LHCN-M2 (cell line): ENCODE measurements around the gene FKBP11. TPM values are rescaled to one million over a fixed set of nuclear protein-coding genes. Genes with fewer than 3 reads are reported as not detected.

ENCODE experiments used
- total RNA-seq: library from RNA; depleted of rRNA; stranded (reverse); fragments of >200 nt; gene quantifications from 2 replicates; pipeline ENCODE4 v1.2.3, GENCODE V29; 2014; rRNA removed

FKBP11 gene
- total RNA-seq, 1 experiment from 2014 or later = 17.3 TPM

Other genes with a start within 250 kb of the FKBP11 start
- 36.9 and 44.9 TPM in 2 replicates for gene KANSL2, start 243.3 kb downstream of the FKBP11 start, total RNA-seq
- gene CCNT1, start 208.8 kb downstream of the FKBP11 start, total RNA-seq = 25.2 and 40.9 TPM in 2 replicates
- gene ADCY6, start 136.4 kb downstream of the FKBP11 start, total RNA-seq = 24.7 and 25.6 TPM in 2 replicates
- 29.4 and 30.0 TPM in 2 replicates for gene CACNB3, start 107.0 kb downstream of the FKBP11 start, total RNA-seq
- gene DDX23, start 73.3 kb downstream of the FKBP11 start, total RNA-seq = 91.0 and 98.6 TPM in 2 replicates
- gene RND1, start 59.6 kb downstream of the FKBP11 start, total RNA-seq = not detected in 2 replicates
- 75.0 and 88.8 TPM in 2 replicates for gene ARF3, start 32.0 kb upstream of the FKBP11 start, total RNA-seq
- gene WNT10B, start 46.2 kb upstream of the FKBP11 start, total RNA-seq = 1.5 TPM in 1 of 2 replicates, not detected in the other
- gene WNT1, start 52.8 kb upstream of the FKBP11 start, total RNA-seq = not detected in 2 replicates
- 0.06 and 0.52 TPM in 2 replicates for gene DDN, start 73.9 kb upstream of the FKBP11 start, total RNA-seq
- gene PRKAG1, start 93.3 kb upstream of the FKBP11 start, total RNA-seq = 68.0 and 77.4 TPM in 2 replicates
- gene KMT2D, start 135.3 kb upstream of the FKBP11 start, total RNA-seq = 22.6 and 26.9 TPM in 2 replicates
- gene RHEBL1, start 144.5 kb upstream of the FKBP11 start, total RNA-seq = 0.90 and 2.9 TPM in 2 replicates
- gene DHH, start 169.3 kb upstream of the FKBP11 start, total RNA-seq = 0.06 TPM in 1 of 2 replicates, not detected in the other
- 20.5 and 25.0 TPM in 2 replicates for gene LMBR1L, start 185.4 kb upstream of the FKBP11 start, total RNA-seq
- 3,747 and 3,781 TPM in 2 replicates for gene TUBA1B, start 205.9 kb upstream of the FKBP11 start, total RNA-seq